K562 (cell line): ENCODE measurements around the gene LIX1. TPM values are rescaled to one million over a fixed set of nuclear protein-coding genes. Genes with fewer than 3 reads are reported as not detected.
A peak's percentile ranks its signal among the peaks of the same experiment; 100 is the strongest.

Experiments used
- CBX3 ChIP-seq, 2 experiments: IDR thresholded peaks; 1 replicate in 1 of 2; 2 replicates in 1 of 2; pipeline ENCODE4 v1.6.1; 2012; ENCODE audit warnings: inconsistent platforms in 2 of 2, low read length in 2 of 2, borderline replicate concordance in 1 of 2, control low read depth in 1 of 2
- CEBPB ChIP-seq: fragments of 450-650 bp; IDR thresholded peaks from 2 replicates; pipeline ENCODE4 v1.6.1; 2016; ENCODE audit warnings: missing genetic modification characterization, missing compliant biosample characterization
- EP300 ChIP-seq: IDR thresholded peaks from 2 replicates; pipeline ENCODE4 v1.6.1; 2012; ENCODE audit warnings: low read length, improper control_type of control experiment
- ETS2 ChIP-seq: IDR thresholded peaks from 2 replicates; pipeline ENCODE4 v1.6.1; 2016; ENCODE audit warnings: borderline replicate concordance, missing genetic modification characterization, mild to moderate bottlenecking, moderate library complexity, missing compliant biosample characterization; ENCODE audit not compliant: poor library complexity, severe bottlenecking
- FOS ChIP-seq: IDR thresholded peaks from 3 replicates; pipeline ENCODE4 v1.6.1; 2011; ENCODE audit not compliant: insufficient read length; ENCODE audit errors: extremely low read depth
- HDAC1 ChIP-seq, 2 experiments: fragments of 450-650 bp; IDR thresholded peaks; 2 replicates each; pipeline ENCODE4 v1.6.1; 2016 to 2017; ENCODE audit warnings: inconsistent platforms in 1 of 2, mild to moderate bottlenecking in 1 of 2, moderate library complexity in 1 of 2
- L3MBTL2 ChIP-seq: fragments of 450-650 bp; IDR thresholded peaks from 2 replicates; pipeline ENCODE4 v1.6.1; 2016; ENCODE audit warnings: mild to moderate bottlenecking, moderate library complexity
- MAFG ChIP-seq: fragments of 450-650 bp; conservative IDR thresholded peaks from 2 replicates; pipeline ENCODE4 v1.6.1; 2016; ENCODE audit warnings: missing genetic modification characterization, missing compliant biosample characterization
- NFIX ChIP-seq: fragments of 250-450 bp; sonication (Bioruptor Pico); IDR thresholded peaks from 2 replicates; pipeline ENCODE4 v1.4.0; 2020; ENCODE audit warnings: low read depth, mild to moderate bottlenecking, moderate library complexity
- OTX1 ChIP-seq: fragments of 450-650 bp; formaldehyde crosslinking; IDR thresholded peaks from 2 replicates; pipeline ENCODE4 v1.4.0; 2022; ENCODE audit warnings: mild to moderate bottlenecking
- RBM14 ChIP-seq: fragments of 200-400 bp; formaldehyde crosslinking; IDR thresholded peaks from 2 replicates; pipeline ENCODE4 v1.6.1; 2018; ENCODE audit warnings: low read depth, mild to moderate bottlenecking, low read length, moderate library complexity, borderline replicate concordance; ENCODE audit not compliant: insufficient read depth
- RUNX1 ChIP-seq: sonication (generic); IDR thresholded peaks from 2 replicates; pipeline ENCODE4 v1.6.1; 2016; ENCODE audit warnings: antibody characterized with exemption, low read depth
- SMAD4 ChIP-seq: fragments of 250-450 bp; sonication (Bioruptor Pico); conservative IDR thresholded peaks from 2 replicates; pipeline ENCODE4 v1.8.0; 2021; ENCODE audit warnings: inconsistent platforms, mild to moderate bottlenecking, moderate library complexity
- SMARCE1 ChIP-seq: fragments of 450-650 bp; IDR thresholded peaks from 2 replicates; pipeline ENCODE4 v1.7.1; 2016; ENCODE audit warnings: mild to moderate bottlenecking
- ZNF239 ChIP-seq: fragments of 250-450 bp; sonication (Bioruptor Pico); IDR thresholded peaks from 2 replicates; pipeline ENCODE4 v1.4.0; 2020; ENCODE audit warnings: mild to moderate bottlenecking
- ZNF644 ChIP-seq: fragments of 200-800 bp; sonication (Bioruptor generic); IDR thresholded peaks from 2 replicates; pipeline ENCODE4 v1.6.1; 2016; ENCODE audit warnings: low read depth, missing genetic modification characterization, missing compliant biosample characterization
- polyA plus RNA-seq, 8 experiments: library from polyadenylated mRNA; depleted of rRNA in 4 of 8; stranded (reverse) in 5 of 8; unstranded in 3 of 8; fragments of >200 nt; fragmentation: Nextera tagmentation in 2 of 8; fragmentation: Illumina TruSeq in 1 of 8; extraction: Ambion mirVana in 2 of 8; extraction: Trizol in 1 of 8; gene quantifications; 2 replicates each; pipeline versions ENCODE4 v1.2.1 to v1.2.3, GENCODE V29; 2011 to 2014; ENCODE audit warnings: inconsistent platforms in 1 of 8, missing spikeins in 1 of 8
- total RNA-seq, 7 experiments: library from RNA; depleted of rRNA in 6 of 7; stranded (reverse); fragments of >200 nt in 6 of 7; fragmentation: Illumina TruSeq in 2 of 7; extraction: Trizol in 2 of 7; gene quantifications; 2 replicates each; pipeline versions ENCODE4 v1.2.1 to v1.2.3, GENCODE V29; 2011 to 2021; ENCODE audit warnings: low replicate concordance in 1 of 7
- TF ChIP-seq, protein P1 (sequence below): fragments of 250-450 bp; sonication (Bioruptor Pico); IDR thresholded peaks from 2 replicates; pipeline ENCODE4 v1.5.0; 2021
- TF ChIP-seq, protein P2 (sequence below): fragments of 450-650 bp; formaldehyde crosslinking; IDR thresholded peaks from 2 replicates; pipeline ENCODE4 v1.4.0; 2022; ENCODE audit warnings: missing genetic modification characterization
- TF ChIP-seq, protein P3 (sequence below), 2 experiments: fragments of 450-650 bp; formaldehyde crosslinking in 1 of 2; IDR thresholded peaks; 2 replicates each; pipeline versions ENCODE4 v1.4.0 to v1.6.1; 2014 to 2020; ENCODE audit warnings: mild to moderate bottlenecking in 2 of 2, borderline replicate concordance in 1 of 2, low read depth in 1 of 2

Gene LIX1
- total and polyA plus RNA-seq, 9 of the 15 experiments (the other 6 are each of a cell fraction or from before 2014, with no cell fraction given), result 0.01 to 0.18 TPM; not detected in 7

DNA sequence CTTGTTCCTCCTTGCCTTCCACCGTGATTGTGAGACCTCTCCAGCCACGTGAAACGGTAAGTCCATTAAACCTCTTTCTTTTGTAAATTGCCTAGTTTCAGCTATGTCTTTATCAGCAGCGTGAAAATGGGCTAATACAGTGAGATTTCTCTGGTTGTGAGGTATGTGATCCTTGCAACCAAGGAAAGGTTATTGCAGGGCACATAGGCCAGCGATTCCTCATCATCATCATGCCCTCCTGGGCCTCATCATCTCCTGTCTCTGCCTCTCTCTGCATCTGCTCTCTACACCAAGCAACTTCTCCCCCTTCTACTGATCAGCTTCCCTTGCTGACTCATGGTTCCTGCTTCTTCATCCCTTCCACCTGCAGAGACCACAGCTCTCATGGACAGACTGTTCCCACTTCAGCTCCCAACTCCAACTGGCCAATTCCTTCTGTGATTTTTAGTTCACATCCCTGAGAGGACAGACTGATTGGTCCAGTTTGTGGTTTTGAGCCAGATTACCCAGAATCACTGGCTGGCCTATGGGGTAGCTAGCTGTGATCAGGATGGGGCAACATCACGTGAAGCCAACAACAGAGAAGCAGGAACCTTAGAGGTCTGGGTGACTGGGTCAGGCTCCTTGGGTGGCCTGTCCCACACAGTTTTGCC, 53.1 kb downstream of the LIX1 start (continued):
- TF ChIP-seq, protein P1, sequence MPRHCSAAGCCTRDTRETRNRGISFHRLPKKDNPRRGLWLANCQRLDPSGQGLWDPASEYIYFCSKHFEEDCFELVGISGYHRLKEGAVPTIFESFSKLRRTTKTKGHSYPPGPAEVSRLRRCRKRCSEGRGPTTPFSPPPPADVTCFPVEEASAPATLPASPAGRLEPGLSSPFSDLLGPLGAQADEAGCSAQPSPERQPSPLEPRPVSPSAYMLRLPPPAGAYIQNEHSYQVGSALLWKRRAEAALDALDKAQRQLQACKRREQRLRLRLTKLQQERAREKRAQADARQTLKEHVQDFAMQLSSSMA, result no peak
- TF ChIP-seq L3MBTL2 (0 out of 2 replicates have a peak, but pooled peaks have one; percentile 10), FOS (no peak), MAFG (tag) (peak; percentile 80), ZNF239 (CRISPR knock-in tag) (no peak), OTX1 (0 out of 2 replicates have a peak, but pooled peaks have one; percentile 6), CEBPB (tag) (no peak; the same call in none of the 2 replicates), HDAC1 (IDR thresholded peaks at IDR 0.05) (peak in 1 of 2 experiments; percentile 39; a peak in 2 of 4 replicates), NFIX (CRISPR knock-in tag) (no peak), SMAD4 (CRISPR knock-in tag) (no peak), EP300 (no peak), RBM14 (no peak), SMARCE1 (peak; percentile 16; the same call in 1 of the 2 replicates), ZNF644 (no peak), RUNX1 (no peak), CBX3 (IDR thresholded peaks at IDR 0.05; ENCODE audit: borderline replicate concordance in 1 of 2, low read length in 2 of 2) (no peak), ETS2 (tag) (no peak)
- TF ChIP-seq, protein P2, sequence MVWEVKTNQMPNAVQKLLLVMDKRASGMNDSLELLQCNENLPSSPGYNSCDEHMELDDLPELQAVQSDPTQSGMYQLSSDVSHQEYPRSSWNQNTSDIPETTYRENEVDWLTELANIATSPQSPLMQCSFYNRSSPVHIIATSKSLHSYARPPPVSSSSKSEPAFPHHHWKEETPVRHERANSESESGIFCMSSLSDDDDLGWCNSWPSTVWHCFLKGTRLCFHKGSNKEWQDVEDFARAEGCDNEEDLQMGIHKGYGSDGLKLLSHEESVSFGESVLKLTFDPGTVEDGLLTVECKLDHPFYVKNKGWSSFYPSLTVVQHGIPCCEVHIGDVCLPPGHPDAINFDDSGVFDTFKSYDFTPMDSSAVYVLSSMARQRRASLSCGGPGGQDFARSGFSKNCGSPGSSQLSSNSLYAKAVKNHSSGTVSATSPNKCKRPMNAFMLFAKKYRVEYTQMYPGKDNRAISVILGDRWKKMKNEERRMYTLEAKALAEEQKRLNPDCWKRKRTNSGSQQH (CRISPR knock-in tag), result no peak
- TF ChIP-seq, protein P3, sequence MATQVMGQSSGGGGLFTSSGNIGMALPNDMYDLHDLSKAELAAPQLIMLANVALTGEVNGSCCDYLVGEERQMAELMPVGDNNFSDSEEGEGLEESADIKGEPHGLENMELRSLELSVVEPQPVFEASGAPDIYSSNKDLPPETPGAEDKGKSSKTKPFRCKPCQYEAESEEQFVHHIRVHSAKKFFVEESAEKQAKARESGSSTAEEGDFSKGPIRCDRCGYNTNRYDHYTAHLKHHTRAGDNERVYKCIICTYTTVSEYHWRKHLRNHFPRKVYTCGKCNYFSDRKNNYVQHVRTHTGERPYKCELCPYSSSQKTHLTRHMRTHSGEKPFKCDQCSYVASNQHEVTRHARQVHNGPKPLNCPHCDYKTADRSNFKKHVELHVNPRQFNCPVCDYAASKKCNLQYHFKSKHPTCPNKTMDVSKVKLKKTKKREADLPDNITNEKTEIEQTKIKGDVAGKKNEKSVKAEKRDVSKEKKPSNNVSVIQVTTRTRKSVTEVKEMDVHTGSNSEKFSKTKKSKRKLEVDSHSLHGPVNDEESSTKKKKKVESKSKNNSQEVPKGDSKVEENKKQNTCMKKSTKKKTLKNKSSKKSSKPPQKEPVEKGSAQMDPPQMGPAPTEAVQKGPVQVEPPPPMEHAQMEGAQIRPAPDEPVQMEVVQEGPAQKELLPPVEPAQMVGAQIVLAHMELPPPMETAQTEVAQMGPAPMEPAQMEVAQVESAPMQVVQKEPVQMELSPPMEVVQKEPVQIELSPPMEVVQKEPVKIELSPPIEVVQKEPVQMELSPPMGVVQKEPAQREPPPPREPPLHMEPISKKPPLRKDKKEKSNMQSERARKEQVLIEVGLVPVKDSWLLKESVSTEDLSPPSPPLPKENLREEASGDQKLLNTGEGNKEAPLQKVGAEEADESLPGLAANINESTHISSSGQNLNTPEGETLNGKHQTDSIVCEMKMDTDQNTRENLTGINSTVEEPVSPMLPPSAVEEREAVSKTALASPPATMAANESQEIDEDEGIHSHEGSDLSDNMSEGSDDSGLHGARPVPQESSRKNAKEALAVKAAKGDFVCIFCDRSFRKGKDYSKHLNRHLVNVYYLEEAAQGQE (IDR thresholded peaks at IDR 0.05; ENCODE audit: borderline replicate concordance), result no peak
- TF ChIP-seq, protein P3 (CRISPR knock-in tag; IDR thresholded peaks at IDR 0.05; ENCODE audit: low read depth), result no peak
